Neural progenitor cell (in vitro differentiated cells): ENCODE data around the gene XPNPEP1. TPM values are rescaled to one million over a fixed set of nuclear protein-coding genes. Genes with fewer than 3 reads are reported as not detected.

Source experiments
- DNase-seq: peaks from one replicate; pipeline ENCODE4 v3.0.0-alpha.2; 2016; ENCODE audit warnings: low spot score
- H2AFZ ChIP-seq: fragments of 200-600 bp; sonication (generic); replicated peaks from 2 replicates; pipeline ENCODE4 v1.6.1; 2016; ENCODE audit warnings: antibody characterized with exemption
- H3F3A ChIP-seq: fragments of 200-600 bp; sonication (generic); 2 replicates; pipeline ENCODE4 v1.6.1; 2016; ENCODE audit warnings: antibody characterized with exemption, low read depth
- H3K27ac ChIP-seq: fragments of 200-600 bp; sonication (generic); 2 replicates; pipeline ENCODE4 v1.5.1; 2016; ENCODE audit warnings: mild to moderate bottlenecking
- H3K27me3 ChIP-seq: fragments of 200-600 bp; sonication (generic); 2 replicates; pipeline ENCODE4 v1.6.1; 2016; ENCODE audit warnings: mild to moderate bottlenecking, moderate library complexity
- H3K36me3 ChIP-seq: fragments of 200-600 bp; sonication (generic); 2 replicates; pipeline ENCODE4 v1.5.1; 2016
- H3K4me1 ChIP-seq: fragments of 200-600 bp; sonication (generic); 2 replicates; pipeline ENCODE4 v1.6.1; 2016; ENCODE audit warnings: mixed run types
- H3K4me2 ChIP-seq: fragments of 200-600 bp; sonication (generic); 2 replicates; pipeline ENCODE4 v1.6.1; 2016
- H3K4me3 ChIP-seq: fragments of 200-600 bp; sonication (generic); 2 replicates; pipeline ENCODE4 v1.5.1; 2016
- H3K79me2 ChIP-seq: fragments of 200-600 bp; sonication (generic); 2 replicates; pipeline ENCODE4 v1.6.1; 2016; ENCODE audit warnings: low read depth
- H3K9ac ChIP-seq: fragments of 200-600 bp; sonication (generic); 2 replicates; pipeline ENCODE4 v1.6.1; 2016
- H3K9me3 ChIP-seq: fragments of 200-600 bp; sonication (generic); 2 replicates; pipeline ENCODE4 v1.5.1; 2016; ENCODE audit warnings: low read depth
- H4K20me1 ChIP-seq: fragments of 200-600 bp; sonication (generic); 2 replicates; pipeline ENCODE4 v1.6.1; 2016; ENCODE audit warnings: low read depth
- H3K27ac Mint-ChIP-seq: 3 replicates; pipeline ENCODE4 v1.8.0; 2021; ENCODE audit warnings: mixed read lengths
- H3K27me3 Mint-ChIP-seq: 2 replicates; pipeline ENCODE4 v1.8.0; 2022; ENCODE audit warnings: low read depth, mild to moderate bottlenecking, inconsistent platforms, moderate library complexity, mixed read lengths; ENCODE audit not compliant: insufficient read depth
- H3K36me3 Mint-ChIP-seq: 3 replicates; pipeline ENCODE4 v1.8.0; 2021; ENCODE audit warnings: mixed read lengths
- H3K4me1 Mint-ChIP-seq: 3 replicates; pipeline ENCODE4 v1.8.0; 2021; ENCODE audit warnings: mixed read lengths
- H3K4me3 Mint-ChIP-seq: 3 replicates; pipeline ENCODE4 v1.8.0; 2021; ENCODE audit warnings: mild to moderate bottlenecking, moderate library complexity, mixed read lengths
- H3K9me3 Mint-ChIP-seq: 3 replicates; pipeline ENCODE4 v1.8.0; 2020; ENCODE audit warnings: mixed read lengths
- EZH2 ChIP-seq: fragments of 200-600 bp; sonication (generic); IDR thresholded peaks from 2 replicates; pipeline ENCODE4 v1.6.1; 2017; ENCODE audit warnings: antibody characterized with exemption, mild to moderate bottlenecking, moderate library complexity
- EZH2phosphoT487 ChIP-seq: fragments of 200-600 bp; sonication (generic); IDR thresholded peaks from 2 replicates; pipeline ENCODE4 v1.6.1; 2017; ENCODE audit warnings: antibody characterized with exemption
- total RNA-seq: library from RNA; depleted of rRNA; stranded (reverse); fragments of >200 nt; gene quantifications from 2 replicates; pipeline ENCODE4 v1.2.3, GENCODE V29; 2015; ENCODE audit warnings: low replicate concordance
- TF ChIP-seq, protein P1 (sequence below): fragments of 200-600 bp; sonication (generic); IDR thresholded peaks from 2 replicates; pipeline ENCODE4 v1.5.1; 2017; ENCODE audit warnings: antibody characterized with exemption, mild to moderate bottlenecking

XPNPEP1 gene
- total RNA-seq, 1 donor from 2014 or later: 113 TPM

DNA sequence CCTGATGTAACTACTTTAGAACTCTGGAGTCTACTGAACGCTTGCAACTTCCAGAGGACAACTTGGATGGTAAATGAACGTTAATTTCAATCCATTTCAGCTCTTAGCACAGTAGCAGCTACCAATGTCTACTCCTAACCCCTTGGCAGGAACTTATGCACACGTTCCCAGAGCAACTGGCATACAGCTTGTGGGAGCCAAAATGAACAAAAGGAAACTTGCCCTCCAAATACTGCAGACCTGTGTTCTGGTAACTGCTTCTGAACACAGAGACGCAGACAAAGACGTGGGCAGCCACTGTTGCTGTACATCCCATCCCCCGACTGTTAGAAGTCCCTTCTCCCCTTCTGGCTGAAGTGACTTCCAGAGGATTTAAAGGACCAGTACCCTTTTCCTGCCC lies 61.3 kb downstream of the XPNPEP1 start:
- no peak overlapping the region for H2AFZ ChIP-seq
- H4K20me1 ChIP-seq: no peaks in the 10 kb centered on the region
- DNase-seq: no peak
- peaks cover 12% of the 10 kb centered on the region for H3K4me1 ChIP-seq
- H3F3A ChIP-seq: no peaks in the 10 kb centered on the region
- TF ChIP-seq EZH2phosphoT487: no peak
- TF ChIP-seq, protein P1, sequence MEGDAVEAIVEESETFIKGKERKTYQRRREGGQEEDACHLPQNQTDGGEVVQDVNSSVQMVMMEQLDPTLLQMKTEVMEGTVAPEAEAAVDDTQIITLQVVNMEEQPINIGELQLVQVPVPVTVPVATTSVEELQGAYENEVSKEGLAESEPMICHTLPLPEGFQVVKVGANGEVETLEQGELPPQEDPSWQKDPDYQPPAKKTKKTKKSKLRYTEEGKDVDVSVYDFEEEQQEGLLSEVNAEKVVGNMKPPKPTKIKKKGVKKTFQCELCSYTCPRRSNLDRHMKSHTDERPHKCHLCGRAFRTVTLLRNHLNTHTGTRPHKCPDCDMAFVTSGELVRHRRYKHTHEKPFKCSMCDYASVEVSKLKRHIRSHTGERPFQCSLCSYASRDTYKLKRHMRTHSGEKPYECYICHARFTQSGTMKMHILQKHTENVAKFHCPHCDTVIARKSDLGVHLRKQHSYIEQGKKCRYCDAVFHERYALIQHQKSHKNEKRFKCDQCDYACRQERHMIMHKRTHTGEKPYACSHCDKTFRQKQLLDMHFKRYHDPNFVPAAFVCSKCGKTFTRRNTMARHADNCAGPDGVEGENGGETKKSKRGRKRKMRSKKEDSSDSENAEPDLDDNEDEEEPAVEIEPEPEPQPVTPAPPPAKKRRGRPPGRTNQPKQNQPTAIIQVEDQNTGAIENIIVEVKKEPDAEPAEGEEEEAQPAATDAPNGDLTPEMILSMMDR: no peak
- no peak for TF ChIP-seq EZH2
- H3K4me3 Mint-ChIP-seq: no peak overlapping the region
- no peaks in the 10 kb centered on the region for H3K79me2 ChIP-seq
- H3K9me3 ChIP-seq: peaks cover 3% of the 10 kb centered on the region
- H3K36me3 ChIP-seq: peaks cover 7% of the 10 kb centered on the region
- H3K27me3 ChIP-seq: no peaks in the 10 kb centered on the region
- no peak overlapping the region for H3K9ac ChIP-seq
- H3K36me3 Mint-ChIP-seq: peaks cover 33% of the 10 kb centered on the region
- H3K9me3 Mint-ChIP-seq: peaks cover 9% of the 10 kb centered on the region
- no peak overlapping the region for H3K27ac ChIP-seq
- H3K27ac Mint-ChIP-seq: no peak overlapping the region
- H3K4me1 Mint-ChIP-seq: no peaks in the 10 kb centered on the region
- H3K4me2 ChIP-seq: peak overlapping the region; percentile 14
- H3K4me3 ChIP-seq: no peak overlapping the region
- H3K27me3 Mint-ChIP-seq: no peaks in the 10 kb centered on the region

DNA sequence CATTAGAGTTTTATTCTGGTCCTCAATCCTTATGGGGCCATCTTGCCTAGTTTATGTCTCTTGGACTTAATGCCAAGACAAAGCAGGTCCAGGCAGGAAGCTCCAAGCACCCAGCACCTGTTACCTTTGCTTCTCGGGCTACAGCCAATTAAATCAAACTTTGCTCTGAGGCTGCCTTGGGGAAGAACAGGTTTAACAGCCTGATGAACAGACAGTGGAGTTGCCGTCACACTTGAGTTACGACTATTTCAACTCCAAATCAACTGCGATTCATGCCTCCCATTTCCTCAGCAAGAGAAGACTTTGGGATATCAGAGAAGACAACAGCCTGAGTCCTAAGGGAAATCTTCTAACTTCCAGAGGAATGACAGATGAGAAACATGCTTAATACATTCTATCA lies 62.2 kb downstream of the XPNPEP1 start:
- Histone ChIP-seq H3K4me2 (no peak overlapping the region), H3K4me3 (no peak overlapping the region), H3K9ac (no peak overlapping the region), H4K20me1 (no peaks in the 10 kb centered on the region), H3F3A (no peaks in the 10 kb centered on the region), H3K36me3 (peaks cover 7% of the 10 kb centered on the region), H3K27me3 (no peaks in the 10 kb centered on the region), H3K27ac (no peak overlapping the region), H3K79me2 (no peaks in the 10 kb centered on the region), H3K9me3 (peaks cover 3% of the 10 kb centered on the region), H3K4me1 (peaks cover 12% of the 10 kb centered on the region), H2AFZ (no peak overlapping the region)
- TF ChIP-seq, protein P1: no peak
- TF ChIP-seq EZH2phosphoT487 (no peak), EZH2 (no peak)
- H3K27me3 Mint-ChIP-seq: no peaks in the 10 kb centered on the region
- H3K9me3 Mint-ChIP-seq: peaks cover 9% of the 10 kb centered on the region
- no peak for DNase-seq
- H3K36me3 Mint-ChIP-seq: peaks cover 29% of the 10 kb centered on the region
- no peak overlapping the region for H3K4me3 Mint-ChIP-seq
- H3K4me1 Mint-ChIP-seq: no peaks in the 10 kb centered on the region
- H3K27ac Mint-ChIP-seq: no peak overlapping the region

DNA sequence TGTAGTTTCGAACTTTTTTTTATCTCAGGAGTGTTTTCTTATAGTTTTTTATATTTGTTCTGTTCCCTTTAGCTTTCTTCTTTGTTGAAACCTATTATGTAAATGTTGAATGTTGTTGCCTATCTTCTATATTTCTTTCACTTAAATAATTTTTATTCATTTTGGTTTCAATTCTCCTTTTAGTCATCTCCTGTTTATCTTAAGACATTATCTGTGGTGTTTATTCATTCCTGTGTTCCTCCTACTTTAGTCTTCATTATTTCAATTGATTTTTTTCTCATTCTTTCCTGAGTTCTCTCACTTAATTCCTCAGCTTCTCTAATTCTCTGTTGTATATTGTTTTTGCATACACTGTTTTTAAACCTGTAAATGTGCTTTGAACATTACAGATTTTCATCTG lies 64.1 kb downstream of the XPNPEP1 start:
- H3K27ac Mint-ChIP-seq: no peak overlapping the region
- Histone ChIP-seq H3K4me3 (no peak overlapping the region), H3K36me3 (peaks cover 7% of the 10 kb centered on the region), H3F3A (no peaks in the 10 kb centered on the region), H3K27ac (no peak overlapping the region), H3K27me3 (no peaks in the 10 kb centered on the region), H3K79me2 (no peaks in the 10 kb centered on the region), H2AFZ (no peak overlapping the region), H3K9ac (no peak overlapping the region), H3K4me1 (peaks cover 12% of the 10 kb centered on the region), H4K20me1 (no peaks in the 10 kb centered on the region), H3K4me2 (no peak overlapping the region), H3K9me3 (peaks cover 3% of the 10 kb centered on the region)
- no peak overlapping the region for H3K4me3 Mint-ChIP-seq
- H3K27me3 Mint-ChIP-seq: no peaks in the 10 kb centered on the region
- peaks cover 9% of the 10 kb centered on the region for H3K9me3 Mint-ChIP-seq
- DNase-seq: no peak
- TF ChIP-seq, protein P1: no peak
- no peak for TF ChIP-seq EZH2
- no peak for TF ChIP-seq EZH2phosphoT487
- H3K4me1 Mint-ChIP-seq: no peaks in the 10 kb centered on the region
- peaks cover 17% of the 10 kb centered on the region for H3K36me3 Mint-ChIP-seq
